ENCODE data around the gene PAWR. TPM values are rescaled to one million over a fixed set of nuclear protein-coding genes. Genes with fewer than 3 reads are reported as not detected.
"Not testable (repeated sequence)": the region's sequence is repeated elsewhere in the genome, so short reads cannot be mapped to it uniquely, and the experiment has no call there.

PAWR gene
- total and polyA plus RNA-seq, 10 of the 15 experiments (the other 5 are each of a cell fraction or from before 2014, with no cell fraction given): 8.1 to 70.6 (median 24.2) TPM

GRCh38 chr12:79566452-79567174, 124.2 kb downstream of the PAWR start:
- SMC1A ChIA-PET (ENCODE audit: uncharacterized antibody, unreplicated experiment): interaction anchor here (0.7 to 1.5 kb wide), 4 partner anchors 18 to 909 kb away, joined by 3 to 5 read pairs (median 3); no protein-coding TSS in a partner anchor
- POLR2A ChIA-PET: no interaction called here

GRCh38 chr12:79564727-79565350, 125.9 kb downstream of the PAWR start:
- intact Hi-C loops (cut with micrococcal nuclease; ENCODE audit: unreplicated experiment); in situ Hi-C loops (cut with MboI); H3K27ac ChIP-seq (ENCODE audit: control insufficient read depth, insufficient read depth); H3K9me3 ChIP-seq (replicated peaks; ENCODE audit: control insufficient read depth, insufficient read depth, low read length); H3K4me2 ChIP-seq (ENCODE audit: control insufficient read depth, insufficient read depth); FAIRE-seq; H3K27me3 ChIP-seq (replicated peaks in 1 of 2; ENCODE audit: control insufficient read depth in 2 of 2, insufficient read depth in 2 of 2, low read length in 1 of 2); BruUV-seq (replicated peaks); H3K4me3 ChIP-seq; RAD21 ChIA-PET (ENCODE audit: unreplicated experiment); H3K79me2 ChIP-seq (ENCODE audit: control insufficient read depth, insufficient read depth, low read length); H3K36me3 ChIP-seq (ENCODE audit: control insufficient read depth in 2 of 2, insufficient read depth in 2 of 2, low read length in 1 of 2); H3K4me1 ChIP-seq (ENCODE audit: control insufficient read depth, insufficient read depth, low read length); DNase-seq (ENCODE audit: low read depth, low spot score); H3K9ac ChIP-seq (ENCODE audit: control insufficient read depth, insufficient read depth, low read length); ATAC-seq; H4K20me1 ChIP-seq (ENCODE audit: control insufficient read depth, insufficient read depth); H2AFZ ChIP-seq (ENCODE audit: control insufficient read depth, low read depth, low read length): not testable (repeated sequence)
- ChIA-PET SMC1A (ENCODE audit: uncharacterized antibody, unreplicated experiment) (interaction anchor here (1.6 kb wide), 1 partner anchor 78 kb away, joined by 3 read pairs; no protein-coding TSS in a partner anchor), CTCF (interaction anchor here (0.6 kb wide), 1 partner anchor 1419 kb away, joined by 3 read pairs; no protein-coding TSS in a partner anchor), POLR2A (interaction anchor here (0.6 kb wide), 1 partner anchor 35 kb away, joined by 8 read pairs; no protein-coding TSS in a partner anchor)
- WGBS (ENCODE audit: insufficient coverage, insufficient replicate concordance, low lambda C conversion rate, missing lambda C conversion rate): 98% methylated on average over 27 of the region's 29 CpGs

More at GRCh38 chr12:79566452-79567174, 124.2 kb downstream of the PAWR start:
- ATAC-seq (no peak), FAIRE-seq (no peak), DNase-seq (ENCODE audit: low read depth, low spot score) (no peak)
- intact Hi-C loops (cut with micrococcal nuclease; ENCODE audit: unreplicated experiment) (no loop called here), in situ Hi-C loops (cut with MboI) (no loop called here)
- Histone ChIP-seq H3K4me2 (ENCODE audit: control insufficient read depth, insufficient read depth) (no peak overlapping the region), H4K20me1 (ENCODE audit: control insufficient read depth, insufficient read depth) (no peaks in the 10 kb centered on the region), H3K79me2 (ENCODE audit: control insufficient read depth, insufficient read depth, low read length) (no peaks in the 10 kb centered on the region), H3K9ac (ENCODE audit: control insufficient read depth, insufficient read depth, low read length) (no peak overlapping the region), H3K4me3 (no peak overlapping the region), H3K9me3 (replicated peaks; ENCODE audit: control insufficient read depth, insufficient read depth, low read length) (peaks cover 2% of the 10 kb centered on the region; the same call in 2 of the 3 replicates), H3K27ac (ENCODE audit: control insufficient read depth, insufficient read depth) (no peak overlapping the region), H3K36me3 (ENCODE audit: control insufficient read depth in 2 of 2, insufficient read depth in 2 of 2, low read length in 1 of 2) (no peaks in the 10 kb centered on the region; a peak in 2 of 4 replicates), H3K4me1 (ENCODE audit: control insufficient read depth, insufficient read depth, low read length) (no peaks in the 10 kb centered on the region), H2AFZ (ENCODE audit: control insufficient read depth, low read depth, low read length) (no peak overlapping the region), H3K27me3 (replicated peaks in 1 of 2; ENCODE audit: control insufficient read depth in 2 of 2, insufficient read depth in 2 of 2, low read length in 1 of 2) (no peaks in the 10 kb centered on the region)
- no TSS peak for BruUV-seq (replicated peaks)
- TF ChIP-seq SREBF1 (IDR thresholded peaks at IDR 0.05; ENCODE audit: low read length): no peak
- no peak for TF ChIP-seq POLR2AphosphoS5 (IDR thresholded peaks at IDR 0.05; ENCODE audit: low read length)
- TF ChIP-seq MXI1 (IDR thresholded peaks at IDR 0.05; ENCODE audit: low read depth, low read length): no peak
- no peak for TF ChIP-seq CHD1 (IDR thresholded peaks at IDR 0.05; ENCODE audit: low read depth, low read length)
- no peak for TF ChIP-seq POU2F2 (IDR thresholded peaks at IDR 0.05; ENCODE audit: borderline replicate concordance, low read depth, low read length)
- no peak for TF ChIP-seq MEF2B (IDR thresholded peaks at IDR 0.05; ENCODE audit: partially characterized antibody, poor library complexity, severe bottlenecking)
- no peak for TF ChIP-seq POLR2AphosphoS2 (IDR thresholded peaks at IDR 0.05; ENCODE audit: low read depth, low read length)
- RAD21 ChIA-PET (ENCODE audit: unreplicated experiment): interaction anchor here (1.2 kb wide), 1 partner anchor 121 kb away, joined by 3 read pairs; no protein-coding TSS in a partner anchor
- WGBS (ENCODE audit: insufficient coverage, insufficient replicate concordance, low lambda C conversion rate, missing lambda C conversion rate): 89% methylated on average over 4 of the region's 4 CpGs
- CTCF ChIA-PET: interaction anchor here (0.8 to 1.9 kb wide), 4 partner anchors 9 to 133 kb away, joined by 3 to 5 read pairs (median 4); no protein-coding TSS in a partner anchor
